K562 (cell line): ENCODE data around the gene RNF144A. TPM values are rescaled to one million over a fixed set of nuclear protein-coding genes. Genes with fewer than 3 reads are reported as not detected.

Experiments
- ATAC-seq: fragments of 200-7000 bp; cut with Tn5 transposase; 3 replicates; pipeline ENCODE4 v1.9.1; 2020; ENCODE audit warnings: moderate library complexity
- BruUV-seq: library from RNA; stranded (reverse); fragments of 400-500 nt; replicated peaks from 2 replicates; lab custom pipeline; 2021; lab: Mats Ljungman, UMichigan
- CTCF ChIA-PET: fragments of 300-600 bp; formaldehyde crosslinking; extraction: SDS; loops from one replicate; lab custom pipeline; 2021; ENCODE audit warnings: low intra/inter-chr PET ratio; lab: Yijun Ruan, JAX
- POLR2A ChIA-PET: fragments of 300-600, 350-650 bp; sonication (Branson Sonifier 250); formaldehyde crosslinking; extraction: SDS; loops from one replicate; lab custom pipeline; 2021; ENCODE audit warnings: antibody characterized with exemption, inconsistent platforms; lab: Yijun Ruan, JAX
- DNase-seq, 4 experiments: peaks; one replicate each; pipeline versions ENCODE4 v3.0.0 to v3.0.0-alpha.2; 2011 to 2018; ENCODE audit warnings: low spot score in 3 of 4, mixed read lengths in 3 of 4; ENCODE audit errors: extremely low read depth in 1 of 4
- FAIRE-seq: peaks from 2 replicates; lab custom pipeline; 2011; peaks lifted over from hg19 to GRCh38; lab: Jason Lieb, UNC
- H2AFZ ChIP-seq: 2 replicates; pipeline ENCODE4 v1.6.0; 2011; ENCODE audit warnings: low read depth, low read length, control low read depth, inconsistent platforms
- H3K27ac ChIP-seq: fragments of 200-600 bp; 3 replicates; pipeline ENCODE4 v1.8.0; 2011; ENCODE audit warnings: low read depth, mild to moderate bottlenecking, control low read depth, inconsistent platforms, low read length, moderate library complexity, mixed read lengths; ENCODE audit errors: extremely low read depth
- H3K27me3 ChIP-seq, 2 experiments: fragments of 300-600 bp in 1 of 2; 2 replicates in 1 of 2; 3 replicates in 1 of 2; pipeline versions ENCODE4 v1.6.0 to v1.8.0; 2011; ENCODE audit warnings: inconsistent platforms in 2 of 2, low read length in 2 of 2, mild to moderate bottlenecking in 1 of 2, mixed read lengths in 1 of 2, moderate library complexity in 1 of 2; ENCODE audit not compliant: control insufficient read depth in 2 of 2, insufficient read depth in 2 of 2
- H3K36me3 ChIP-seq: fragments of 300-600 bp; 3 replicates; pipeline ENCODE4 v1.8.0; 2011; ENCODE audit warnings: mild to moderate bottlenecking, low read length, inconsistent platforms; ENCODE audit not compliant: control insufficient read depth, insufficient read depth
- H3K4me1 ChIP-seq, 2 experiments: fragments of 200-600 bp in 1 of 2; replicated peaks in 1 of 2; 2 replicates in 1 of 2; 3 replicates in 1 of 2; pipeline versions ENCODE4 v1.5.1 to v1.8.0; 2011; ENCODE audit warnings: inconsistent platforms in 2 of 2, low read length in 2 of 2, mild to moderate bottlenecking in 1 of 2, mixed read lengths in 1 of 2, moderate library complexity in 1 of 2; ENCODE audit not compliant: control insufficient read depth in 2 of 2, insufficient read depth in 2 of 2
- H3K4me2 ChIP-seq: 2 replicates; pipeline ENCODE4 v1.6.1; 2011; ENCODE audit warnings: low read length, control low read depth, inconsistent platforms, mixed read lengths; ENCODE audit not compliant: insufficient read depth
- H3K4me3 ChIP-seq: fragments of 200-600 bp; sonication (generic), shearing (Covaris generic); 2 replicates; pipeline ENCODE4 v1.5.1; 2016; ENCODE audit warnings: control low read depth, inconsistent platforms
- H3K79me2 ChIP-seq: fragments of 200-600 bp; 3 replicates; pipeline ENCODE4 v1.8.0; 2011; ENCODE audit warnings: low read length, inconsistent platforms; ENCODE audit not compliant: control insufficient read depth, insufficient read depth
- H3K9ac ChIP-seq, 2 experiments: 2 replicates each; pipeline versions ENCODE4 v1.6.0 to v1.6.1; 2011; ENCODE audit warnings: low read depth in 2 of 2, low read length in 2 of 2, control low read depth in 1 of 2, inconsistent platforms in 1 of 2, mild to moderate bottlenecking in 1 of 2, mixed read lengths in 1 of 2; ENCODE audit not compliant: insufficient read depth in 1 of 2
- H3K9me1 ChIP-seq: one replicate; pipeline ENCODE4 v1.6.0; 2011; ENCODE audit warnings: inconsistent platforms, mild to moderate bottlenecking, low read length, moderate library complexity; ENCODE audit not compliant: control insufficient read depth, insufficient read depth
- H3K9me3 ChIP-seq: replicated peaks from 2 replicates; pipeline ENCODE4 v1.5.1; 2011; ENCODE audit warnings: low read depth, low read length, inconsistent platforms; ENCODE audit not compliant: control insufficient read depth, insufficient read depth
- H4K20me1 ChIP-seq: replicated peaks from 2 replicates; pipeline ENCODE4 v1.6.1; 2011; ENCODE audit warnings: low read length, inconsistent platforms, mixed read lengths; ENCODE audit not compliant: control insufficient read depth, insufficient read depth
- ARID1B ChIP-seq: fragments of 450-650 bp; IDR thresholded peaks from 2 replicates; pipeline ENCODE4 v1.6.1; 2016; ENCODE audit warnings: antibody characterized with exemption, mild to moderate bottlenecking, inconsistent platforms
- CBFA2T2 ChIP-seq: fragments of 450-650 bp; conservative IDR thresholded peaks from 2 replicates; pipeline ENCODE4 v1.6.1; 2017; ENCODE audit warnings: mild to moderate bottlenecking
- CBFA2T3 ChIP-seq: fragments of 450-650 bp; IDR thresholded peaks from 2 replicates; pipeline ENCODE4 v1.6.1; 2017
- ETV5 ChIP-seq: sonication (generic); formaldehyde crosslinking; IDR thresholded peaks from 2 replicates; pipeline ENCODE4 v1.4.0; 2020; ENCODE audit warnings: low read depth, mild to moderate bottlenecking, missing genetic modification reagents
- KDM1A ChIP-seq, 2 experiments: fragments of 450-650 bp; IDR thresholded peaks; 2 replicates each; pipeline ENCODE4 v1.6.1; 2016; ENCODE audit warnings: mild to moderate bottlenecking in 2 of 2
- SMAD4 ChIP-seq: fragments of 250-450 bp; sonication (Bioruptor Pico); conservative IDR thresholded peaks from 2 replicates; pipeline ENCODE4 v1.8.0; 2021; ENCODE audit warnings: inconsistent platforms, mild to moderate bottlenecking, moderate library complexity
- TAL1 ChIP-seq: fragments of 450-650 bp; IDR thresholded peaks from 2 replicates; pipeline ENCODE4 v1.6.1; 2016; ENCODE audit warnings: mild to moderate bottlenecking
- TCF3 ChIP-seq: sonication (generic); formaldehyde crosslinking; IDR thresholded peaks from 2 replicates; pipeline ENCODE4 v1.4.0; 2020; ENCODE audit warnings: mild to moderate bottlenecking, missing genetic modification reagents
- TEAD4 ChIP-seq, 2 experiments: sonication (generic) in 1 of 2; formaldehyde crosslinking in 1 of 2; IDR thresholded peaks; 2 replicates each; pipeline versions ENCODE4 v1.6.1 to v1.8.0; 2012 to 2022; ENCODE audit warnings: borderline replicate concordance in 1 of 2, inconsistent platforms in 1 of 2, low read length in 1 of 2, mild to moderate bottlenecking in 1 of 2, missing genetic modification reagents in 1 of 2
- TSC22D4 ChIP-seq: fragments of 450-650 bp; IDR thresholded peaks from 2 replicates; pipeline ENCODE4 v1.6.1; 2016; ENCODE audit warnings: missing genetic modification characterization, missing biosample characterization, control low read depth
- WGBS: fragments of 100-300 bp; shearing (Covaris generic); methylation state at CpG from one replicate; pipeline ENCODE4 v1.1.6; 2016; ENCODE audit warnings: low coverage, mixed read lengths; ENCODE audit not compliant: insufficient coverage; ENCODE audit errors: missing lambda C conversion rate; 5-methylcytosine and 5-hydroxymethylcytosine counted together
- in situ Hi-C: fragments of 300-500 bp; cut with MboI; formaldehyde crosslinking; loops from 4 replicates; pipeline ENCODE4 v1.15.0; 2018; ENCODE audit warnings: inconsistent platforms, mixed read lengths
- intact Hi-C: fragments of 100-400 bp; cut with micrococcal nuclease; formaldehyde crosslinking; loops from 2 replicates; pipeline ENCODE4 v1.14.2; 2022
- polyA plus RNA-seq, 8 experiments: library from polyadenylated mRNA; depleted of rRNA in 4 of 8; stranded (reverse) in 5 of 8; unstranded in 3 of 8; fragments of >200 nt; fragmentation: Nextera tagmentation in 2 of 8; fragmentation: Illumina TruSeq in 1 of 8; extraction: Ambion mirVana in 2 of 8; extraction: Trizol in 1 of 8; gene quantifications; 2 replicates each; pipeline versions ENCODE4 v1.2.1 to v1.2.3, GENCODE V29; 2011 to 2014; ENCODE audit warnings: inconsistent platforms in 1 of 8, missing spikeins in 1 of 8
- total RNA-seq, 7 experiments: library from RNA; depleted of rRNA in 6 of 7; stranded (reverse); fragments of >200 nt in 6 of 7; fragmentation: Illumina TruSeq in 2 of 7; extraction: Trizol in 2 of 7; gene quantifications; 2 replicates each; pipeline versions ENCODE4 v1.2.1 to v1.2.3, GENCODE V29; 2011 to 2021; ENCODE audit warnings: low replicate concordance in 1 of 7
- TF ChIP-seq, protein P1 (sequence below): fragments of 450-650 bp; IDR thresholded peaks from 2 replicates; pipeline ENCODE4 v1.6.1; 2016
- TF ChIP-seq, protein P2 (sequence below), 2 experiments: IDR thresholded peaks; 2 replicates each; pipeline ENCODE4 v1.6.1; 2012; ENCODE audit warnings: improper control_type of control experiment in 2 of 2, low read depth in 2 of 2, low read length in 2 of 2, borderline replicate concordance in 1 of 2

The RNF144A gene
- total and polyA plus RNA-seq, 9 of the 15 experiments (the other 6 are each of a cell fraction or from before 2014, with no cell fraction given) = 0.96 to 11.3 (median 6.2) TPM

DNA sequence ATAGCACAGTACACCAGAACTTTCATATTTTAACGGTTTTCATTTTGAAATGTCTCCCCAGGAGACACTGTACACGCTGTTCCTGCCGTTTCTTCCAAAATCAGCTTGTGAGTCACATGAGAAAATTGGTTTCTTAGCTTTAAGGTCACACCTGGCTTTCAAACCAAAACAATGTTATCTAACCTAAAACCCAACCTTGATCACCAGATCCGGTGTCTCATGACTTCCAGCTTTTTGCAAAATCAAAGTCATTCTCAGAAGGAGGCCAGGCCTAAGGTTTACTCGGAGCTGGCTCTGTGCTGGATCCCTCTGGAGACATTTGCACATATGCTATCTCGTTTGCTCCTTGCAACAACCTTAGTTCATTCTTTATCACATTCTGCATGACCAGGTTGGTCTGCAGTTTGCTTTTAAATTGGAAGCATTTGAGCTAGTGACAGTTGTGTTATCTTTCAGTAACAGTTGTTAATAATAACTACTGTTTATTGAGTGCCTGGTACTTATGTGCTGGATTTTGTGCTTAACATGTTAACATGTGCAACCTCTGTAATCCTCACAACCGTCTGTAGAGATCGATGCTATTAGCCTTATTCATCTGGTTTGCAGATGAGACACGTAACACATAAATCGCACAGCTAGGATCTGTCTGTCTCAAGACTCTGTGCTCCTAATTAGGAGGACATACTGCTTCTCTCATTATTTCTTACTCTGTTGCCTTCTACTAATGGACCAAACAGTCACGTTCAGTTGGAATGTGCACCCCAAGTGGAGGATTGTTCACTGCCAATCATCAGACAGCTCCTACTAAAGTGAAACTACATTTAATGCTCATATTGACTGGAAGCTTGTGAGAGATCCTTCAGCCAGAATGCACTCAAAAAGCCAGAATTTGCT, 105.5 kb downstream of the RNF144A start:
- POLR2A ChIA-PET = interaction anchor here (0.9 to 1.9 kb wide), 6 partner anchors 8 to 158 kb away, joined by 3 to 4 read pairs (median 3); no protein-coding TSS in a partner anchor
- ATAC-seq = no peak; the same call in 2 of the 3 replicates

More for the DNA sequence above, 105.5 kb downstream of the RNF144A start:
- H3K9ac ChIP-seq = no peak overlapping the region
- H3K4me1 ChIP-seq = peaks cover 0 to 9% of the 10 kb centered on the region in 2 experiments; a peak in 2 of 5 replicates
- CTCF ChIA-PET = no interaction called here
- H3K4me2 ChIP-seq = no peak overlapping the region
- FAIRE-seq = peak; percentile 42
- H3K36me3 ChIP-seq = peaks cover 4% of the 10 kb centered on the region; the same call in 2 of the 3 replicates
- no peaks in the 10 kb centered on the region for H4K20me1 ChIP-seq
- H3K27ac ChIP-seq = no peak overlapping the region
- no peaks in the 10 kb centered on the region for H3K9me3 ChIP-seq
- BruUV-seq = no TSS peak
- H3K9me1 ChIP-seq = no peaks in the 10 kb centered on the region
- no peak overlapping the region for H3K4me3 ChIP-seq
- no peak overlapping the region for H2AFZ ChIP-seq
- no peaks in the 10 kb centered on the region for H3K79me2 ChIP-seq
- WGBS = 35% methylated on average over 11 of the region's 11 CpGs
- H3K27me3 ChIP-seq = no peaks in the 10 kb centered on the region
- in situ Hi-C loops (loop anchor here (25.0 kb wide), 1 partner anchor 185 kb away; no protein-coding TSS in a partner anchor), intact Hi-C loops (no loop called here)
- TF ChIP-seq ETV5 (CRISPR knock-in tag) (no peak), CBFA2T3 (peak; percentile 71), TAL1 (peak; percentile 34), TCF3 (CRISPR knock-in tag) (0 out of 2 replicates have a peak, but pooled peaks have one; percentile 9), CBFA2T2 (peak; percentile 39), TEAD4 (IDR thresholded peaks at IDR 0.05; ENCODE audit: low read length) (peak; percentile 24; the same call in 1 of the 2 replicates), TEAD4 (CRISPR knock-in tag; IDR thresholded peaks at IDR 0.05; ENCODE audit: borderline replicate concordance) (no peak), ARID1B (0 out of 2 replicates have a peak, but pooled peaks have one; percentile 28), SMAD4 (CRISPR knock-in tag) (0 out of 2 replicates have a peak, but pooled peaks have one; percentile 9), TSC22D4 (no peak), KDM1A (IDR thresholded peaks at IDR 0.05) (peak in 1 of 2 experiments; percentile 30; a peak in 1 of 4 replicates)
- TF ChIP-seq, protein P1, sequence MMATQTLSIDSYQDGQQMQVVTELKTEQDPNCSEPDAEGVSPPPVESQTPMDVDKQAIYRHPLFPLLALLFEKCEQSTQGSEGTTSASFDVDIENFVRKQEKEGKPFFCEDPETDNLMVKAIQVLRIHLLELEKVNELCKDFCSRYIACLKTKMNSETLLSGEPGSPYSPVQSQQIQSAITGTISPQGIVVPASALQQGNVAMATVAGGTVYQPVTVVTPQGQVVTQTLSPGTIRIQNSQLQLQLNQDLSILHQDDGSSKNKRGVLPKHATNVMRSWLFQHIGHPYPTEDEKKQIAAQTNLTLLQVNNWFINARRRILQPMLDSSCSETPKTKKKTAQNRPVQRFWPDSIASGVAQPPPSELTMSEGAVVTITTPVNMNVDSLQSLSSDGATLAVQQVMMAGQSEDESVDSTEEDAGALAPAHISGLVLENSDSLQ = peak; percentile 49
- TF ChIP-seq, protein P2, sequence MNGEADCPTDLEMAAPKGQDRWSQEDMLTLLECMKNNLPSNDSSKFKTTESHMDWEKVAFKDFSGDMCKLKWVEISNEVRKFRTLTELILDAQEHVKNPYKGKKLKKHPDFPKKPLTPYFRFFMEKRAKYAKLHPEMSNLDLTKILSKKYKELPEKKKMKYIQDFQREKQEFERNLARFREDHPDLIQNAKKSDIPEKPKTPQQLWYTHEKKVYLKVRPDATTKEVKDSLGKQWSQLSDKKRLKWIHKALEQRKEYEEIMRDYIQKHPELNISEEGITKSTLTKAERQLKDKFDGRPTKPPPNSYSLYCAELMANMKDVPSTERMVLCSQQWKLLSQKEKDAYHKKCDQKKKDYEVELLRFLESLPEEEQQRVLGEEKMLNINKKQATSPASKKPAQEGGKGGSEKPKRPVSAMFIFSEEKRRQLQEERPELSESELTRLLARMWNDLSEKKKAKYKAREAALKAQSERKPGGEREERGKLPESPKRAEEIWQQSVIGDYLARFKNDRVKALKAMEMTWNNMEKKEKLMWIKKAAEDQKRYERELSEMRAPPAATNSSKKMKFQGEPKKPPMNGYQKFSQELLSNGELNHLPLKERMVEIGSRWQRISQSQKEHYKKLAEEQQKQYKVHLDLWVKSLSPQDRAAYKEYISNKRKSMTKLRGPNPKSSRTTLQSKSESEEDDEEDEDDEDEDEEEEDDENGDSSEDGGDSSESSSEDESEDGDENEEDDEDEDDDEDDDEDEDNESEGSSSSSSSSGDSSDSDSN (IDR thresholded peaks at IDR 0.05; ENCODE audit: borderline replicate concordance in 1 of 2, low read depth in 2 of 2, low read length in 2 of 2) = no peak
- peak in 1 of 4 experiments; percentile 29 for DNase-seq
